Dedifferentiated amniotic fluid mesenchymal stem cell (primary cell): ENCODE results near the gene DACH1.

Experiments used
- DNase-seq: peaks from one replicate; pipeline ENCODE4 v3.0.0-alpha.2; 2016; ENCODE audit errors: extremely low spot score

Gene DACH1

GRCh38 chr13:71625694-71626093, 241.3 kb downstream of the DACH1 start:
- no peak for DNase-seq

- DNase-seq: no peak
These were observed 242.1 kb downstream of the DACH1 start for GRCh38 chr13:71624653-71625600.

GRCh38 chr13:71621174-71622124, 245.6 kb downstream of the DACH1 start:
- DNase-seq: no peak

- no peak for DNase-seq
These were observed 247.9 kb downstream of the DACH1 start for GRCh38 chr13:71619096-71619495.

GRCh38 chr13:71618159-71618558, 248.8 kb downstream of the DACH1 start:
- no peak for DNase-seq

GRCh38 chr13:71617265-71617664, 249.7 kb downstream of the DACH1 start:
- DNase-seq: no peak

- no peak for DNase-seq
These were observed 253.8 kb downstream of the DACH1 start for GRCh38 chr13:71613066-71613745.

- no peak for DNase-seq
These were observed 255.7 kb downstream of the DACH1 start for GRCh38 chr13:71611292-71611691.

GRCh38 chr13:71610876-71611275, 256.1 kb downstream of the DACH1 start:
- no peak for DNase-seq

GRCh38 chr13:71609271-71609670, 257.7 kb downstream of the DACH1 start:
- no peak for DNase-seq

- DNase-seq: no peak
These were observed 259.4 kb downstream of the DACH1 start for GRCh38 chr13:71607575-71607974.

GRCh38 chr13:71606818-71607217, 260.2 kb downstream of the DACH1 start:
- no peak for DNase-seq

GRCh38 chr13:71605744-71606143, 261.3 kb downstream of the DACH1 start:
- no peak for DNase-seq

- no peak for DNase-seq
These were observed 263.7 kb downstream of the DACH1 start for GRCh38 chr13:71603255-71603654.

GRCh38 chr13:71602344-71602743, 264.7 kb downstream of the DACH1 start:
- no peak for DNase-seq

- DNase-seq: no peak
These were observed 269.9 kb downstream of the DACH1 start for GRCh38 chr13:71597150-71597549.

GRCh38 chr13:71596116-71596515, 270.9 kb downstream of the DACH1 start:
- DNase-seq: no peak

GRCh38 chr13:71593566-71593965, 273.4 kb downstream of the DACH1 start:
- DNase-seq: no peak

GRCh38 chr13:71591374-71591773, 275.6 kb downstream of the DACH1 start:
- DNase-seq: no peak

- no peak for DNase-seq
These were observed 276.3 kb downstream of the DACH1 start for GRCh38 chr13:71590654-71591148.

GRCh38 chr13:71589032-71589431, 278.0 kb downstream of the DACH1 start:
- no peak for DNase-seq

- no peak for DNase-seq
These were observed 279.2 kb downstream of the DACH1 start for GRCh38 chr13:71587817-71588216.
